HCT116 (cell line): Measurements from ENCODE around the gene CHADL.

Experiments
- CTCF ChIP-seq, 3 experiments: fragments of 200-600 bp in 1 of 3; sonication (generic) in 1 of 3; IDR thresholded peaks in 2 of 3; conservative IDR thresholded peaks in 1 of 3; 2 replicates each; pipeline ENCODE4 v1.5.1; 2012 to 2017; ENCODE audit warnings: low read depth in 2 of 3, low read length in 2 of 3, antibody characterized with exemption in 1 of 3, borderline replicate concordance in 1 of 3, control low read depth in 1 of 3, mild to moderate bottlenecking in 1 of 3, mixed read lengths in 1 of 3, mixed run types in 1 of 3, moderate library complexity in 1 of 3; ENCODE audit not compliant: insufficient read depth in 1 of 3
- EZH2phosphoT487 ChIP-seq: fragments of 200-600 bp; IDR thresholded peaks from 2 replicates; pipeline ENCODE4 v1.6.1; 2018; ENCODE audit warnings: antibody characterized with exemption, borderline replicate concordance
- POLR2A ChIP-seq: IDR thresholded peaks from 2 replicates; pipeline ENCODE4 v1.7.0; 2011; ENCODE audit warnings: borderline replicate concordance; ENCODE audit not compliant: insufficient read depth, insufficient read length; ENCODE audit errors: extremely low read depth
- POLR2AphosphoS5 ChIP-seq: IDR thresholded peaks from 2 replicates; pipeline ENCODE4 v1.6.1; 2011; ENCODE audit warnings: mild to moderate bottlenecking, low read depth, low read length, moderate library complexity
- SRF ChIP-seq: IDR thresholded peaks from 2 replicates; pipeline ENCODE4 v1.6.1; 2012; ENCODE audit warnings: low read depth
- TF ChIP-seq, protein P1 (sequence below): IDR thresholded peaks from 2 replicates; pipeline ENCODE4 v1.6.1; 2012; ENCODE audit warnings: low read depth

DNA sequence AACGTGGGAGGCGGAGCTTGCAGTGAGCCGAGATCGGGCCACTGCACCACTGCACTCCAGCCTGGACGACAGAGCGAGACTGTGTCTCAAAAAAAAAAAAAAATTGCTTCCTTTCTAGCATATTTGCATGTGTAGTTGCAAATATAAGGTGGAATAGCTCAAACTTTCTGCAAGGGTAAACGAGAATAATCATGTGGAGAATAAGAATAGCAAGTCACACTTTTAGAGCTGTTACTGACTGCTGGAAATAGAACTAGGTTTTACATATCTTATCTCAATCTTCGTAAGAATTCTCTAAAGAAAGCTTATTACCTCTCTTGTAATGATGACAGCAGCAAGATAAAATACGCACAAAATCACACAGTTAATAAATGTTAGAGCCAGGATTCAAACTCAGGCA lies 34.0 kb downstream of the CHADL start:
- TF ChIP-seq CTCF (IDR thresholded peaks at IDR 0.05 in 2 of 3, conservative IDR thresholded peaks at IDR 0.05 in 1 of 3; ENCODE audit: borderline replicate concordance in 1 of 3, insufficient read depth in 1 of 3, low read depth in 2 of 3, low read length in 2 of 3): no peak
- TF ChIP-seq POLR2A: no peak
- no peak for TF ChIP-seq POLR2AphosphoS5
- TF ChIP-seq, protein P1, sequence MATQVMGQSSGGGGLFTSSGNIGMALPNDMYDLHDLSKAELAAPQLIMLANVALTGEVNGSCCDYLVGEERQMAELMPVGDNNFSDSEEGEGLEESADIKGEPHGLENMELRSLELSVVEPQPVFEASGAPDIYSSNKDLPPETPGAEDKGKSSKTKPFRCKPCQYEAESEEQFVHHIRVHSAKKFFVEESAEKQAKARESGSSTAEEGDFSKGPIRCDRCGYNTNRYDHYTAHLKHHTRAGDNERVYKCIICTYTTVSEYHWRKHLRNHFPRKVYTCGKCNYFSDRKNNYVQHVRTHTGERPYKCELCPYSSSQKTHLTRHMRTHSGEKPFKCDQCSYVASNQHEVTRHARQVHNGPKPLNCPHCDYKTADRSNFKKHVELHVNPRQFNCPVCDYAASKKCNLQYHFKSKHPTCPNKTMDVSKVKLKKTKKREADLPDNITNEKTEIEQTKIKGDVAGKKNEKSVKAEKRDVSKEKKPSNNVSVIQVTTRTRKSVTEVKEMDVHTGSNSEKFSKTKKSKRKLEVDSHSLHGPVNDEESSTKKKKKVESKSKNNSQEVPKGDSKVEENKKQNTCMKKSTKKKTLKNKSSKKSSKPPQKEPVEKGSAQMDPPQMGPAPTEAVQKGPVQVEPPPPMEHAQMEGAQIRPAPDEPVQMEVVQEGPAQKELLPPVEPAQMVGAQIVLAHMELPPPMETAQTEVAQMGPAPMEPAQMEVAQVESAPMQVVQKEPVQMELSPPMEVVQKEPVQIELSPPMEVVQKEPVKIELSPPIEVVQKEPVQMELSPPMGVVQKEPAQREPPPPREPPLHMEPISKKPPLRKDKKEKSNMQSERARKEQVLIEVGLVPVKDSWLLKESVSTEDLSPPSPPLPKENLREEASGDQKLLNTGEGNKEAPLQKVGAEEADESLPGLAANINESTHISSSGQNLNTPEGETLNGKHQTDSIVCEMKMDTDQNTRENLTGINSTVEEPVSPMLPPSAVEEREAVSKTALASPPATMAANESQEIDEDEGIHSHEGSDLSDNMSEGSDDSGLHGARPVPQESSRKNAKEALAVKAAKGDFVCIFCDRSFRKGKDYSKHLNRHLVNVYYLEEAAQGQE: no peak
- no peak for TF ChIP-seq SRF
- no peak for TF ChIP-seq EZH2phosphoT487
